K562 (cell line): ENCODE results near the gene NUFIP1.

Experiments
- CAMTA2 ChIP-seq: fragments of 250-450 bp; sonication (Bioruptor Pico); conservative IDR thresholded peaks from 2 replicates; pipeline ENCODE4 v1.5.1; 2022
- EP300 ChIP-seq: IDR thresholded peaks from 2 replicates; pipeline ENCODE4 v1.6.1; 2012; ENCODE audit warnings: low read length, improper control_type of control experiment
- POLR2A ChIP-seq: fragments of 450-650 bp; conservative IDR thresholded peaks from 2 replicates; pipeline ENCODE4 v1.6.1; 2016
- RAD21 ChIP-seq, 2 experiments: fragments of 250-450 bp in 1 of 2; fragments of 450-650 bp in 1 of 2; sonication (Bioruptor Pico) in 1 of 2; formaldehyde crosslinking in 1 of 2; IDR thresholded peaks in 1 of 2; conservative IDR thresholded peaks in 1 of 2; 2 replicates each; pipeline versions ENCODE4 v1.4.0 to v1.8.0; 2020 to 2022; ENCODE audit warnings: mild to moderate bottlenecking in 2 of 2, moderate library complexity in 1 of 2
- YY1 ChIP-seq, 3 experiments: IDR thresholded peaks; 2 replicates each; pipeline ENCODE4 v1.6.1; 2011; ENCODE audit warnings: low read length in 2 of 3, mild to moderate bottlenecking in 2 of 3, moderate library complexity in 2 of 3, borderline replicate concordance in 1 of 3, control low read depth in 1 of 3, low read depth in 1 of 3; ENCODE audit not compliant: insufficient read depth in 3 of 3, insufficient replicate concordance in 2 of 3, control insufficient read depth in 1 of 3, insufficient read length in 1 of 3; ENCODE audit errors: extremely low read depth in 1 of 3
- ZBTB1 ChIP-seq: sonication (generic); formaldehyde crosslinking; IDR thresholded peaks from 2 replicates; pipeline ENCODE4 v1.8.1; 2023; ENCODE audit warnings: missing genetic modification reagents, low read depth, mild to moderate bottlenecking, borderline replicate concordance
- TF ChIP-seq, protein P1 (sequence below), 3 experiments: IDR thresholded peaks in 2 of 3; conservative IDR thresholded peaks in 1 of 3; 2 replicates each; pipeline ENCODE4 v1.5.1; 2011 to 2012; ENCODE audit warnings: low read length in 3 of 3, mild to moderate bottlenecking in 3 of 3, control low read depth in 2 of 3, improper control_type of control experiment in 1 of 3, inconsistent platforms in 1 of 3, low read depth in 1 of 3, mixed read lengths in 1 of 3, moderate library complexity in 1 of 3; ENCODE audit not compliant: insufficient read depth in 2 of 3
- TF ChIP-seq, protein P2 (sequence below): fragments of 250-450 bp; sonication (Bioruptor Pico); IDR thresholded peaks from 2 replicates; pipeline ENCODE4 v1.8.0; 2021; ENCODE audit warnings: borderline replicate concordance, mild to moderate bottlenecking, moderate library complexity; ENCODE audit not compliant: poor library complexity, severe bottlenecking
- TF ChIP-seq, protein P3 (sequence below): sonication (generic); formaldehyde crosslinking; IDR thresholded peaks from 2 replicates; pipeline ENCODE4 v1.8.1; 2023; ENCODE audit warnings: mild to moderate bottlenecking, missing genetic modification reagents, moderate library complexity

DNA sequence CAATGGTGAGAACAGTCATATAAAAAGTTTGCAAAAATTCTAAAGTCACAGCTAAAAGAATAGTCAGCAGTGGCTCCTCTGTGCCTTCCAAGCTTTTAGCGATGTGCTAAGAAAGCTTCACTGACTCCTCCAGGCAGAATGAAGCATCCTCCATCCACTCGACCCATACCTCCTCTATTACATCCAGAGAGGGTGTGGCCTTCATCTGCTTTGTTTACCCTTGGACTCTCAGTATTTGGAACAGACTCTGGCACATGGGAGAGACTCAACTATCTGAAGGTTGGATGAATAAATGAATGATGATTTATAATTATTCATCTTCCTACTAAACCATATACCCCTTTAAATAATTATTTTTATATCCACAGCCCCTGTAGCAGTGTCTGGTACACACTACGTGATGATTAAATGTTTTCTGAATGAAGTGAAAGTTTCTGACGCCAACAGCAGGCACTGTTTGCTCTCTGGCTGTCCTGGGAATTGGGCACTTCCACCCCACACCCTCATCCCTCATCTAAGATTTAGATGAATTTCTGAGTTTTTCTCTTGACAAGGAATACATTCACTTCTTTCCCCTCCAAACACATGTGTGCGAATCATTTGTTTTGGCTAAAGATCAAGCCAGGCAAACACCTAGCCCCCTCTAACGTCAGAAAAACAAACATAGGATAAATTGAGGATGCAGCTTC lies 93.9 kb downstream of the NUFIP1 start:
- TF ChIP-seq YY1 (IDR thresholded peaks at IDR 0.05; ENCODE audit: borderline replicate concordance in 1 of 3, control insufficient read depth in 1 of 3, extremely low read depth in 1 of 3, insufficient read depth in 3 of 3, insufficient read length in 1 of 3, insufficient replicate concordance in 2 of 3, low read depth in 1 of 3, low read length in 2 of 3) (no peak), POLR2A (no peak), RAD21 (CRISPR knock-in tag; conservative IDR thresholded peaks at IDR 0.05 in 1 of 2, IDR thresholded peaks at IDR 0.05 in 1 of 2) (no peak), ZBTB1 (no peak), CAMTA2 (CRISPR knock-in tag) (no peak), EP300 (no peak)
- TF ChIP-seq, protein P1, sequence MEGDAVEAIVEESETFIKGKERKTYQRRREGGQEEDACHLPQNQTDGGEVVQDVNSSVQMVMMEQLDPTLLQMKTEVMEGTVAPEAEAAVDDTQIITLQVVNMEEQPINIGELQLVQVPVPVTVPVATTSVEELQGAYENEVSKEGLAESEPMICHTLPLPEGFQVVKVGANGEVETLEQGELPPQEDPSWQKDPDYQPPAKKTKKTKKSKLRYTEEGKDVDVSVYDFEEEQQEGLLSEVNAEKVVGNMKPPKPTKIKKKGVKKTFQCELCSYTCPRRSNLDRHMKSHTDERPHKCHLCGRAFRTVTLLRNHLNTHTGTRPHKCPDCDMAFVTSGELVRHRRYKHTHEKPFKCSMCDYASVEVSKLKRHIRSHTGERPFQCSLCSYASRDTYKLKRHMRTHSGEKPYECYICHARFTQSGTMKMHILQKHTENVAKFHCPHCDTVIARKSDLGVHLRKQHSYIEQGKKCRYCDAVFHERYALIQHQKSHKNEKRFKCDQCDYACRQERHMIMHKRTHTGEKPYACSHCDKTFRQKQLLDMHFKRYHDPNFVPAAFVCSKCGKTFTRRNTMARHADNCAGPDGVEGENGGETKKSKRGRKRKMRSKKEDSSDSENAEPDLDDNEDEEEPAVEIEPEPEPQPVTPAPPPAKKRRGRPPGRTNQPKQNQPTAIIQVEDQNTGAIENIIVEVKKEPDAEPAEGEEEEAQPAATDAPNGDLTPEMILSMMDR (IDR thresholded peaks at IDR 0.05 in 2 of 3, conservative IDR thresholded peaks at IDR 0.05 in 1 of 3; ENCODE audit: insufficient read depth in 2 of 3, low read depth in 1 of 3, low read length in 3 of 3): no peak
- TF ChIP-seq, protein P2, sequence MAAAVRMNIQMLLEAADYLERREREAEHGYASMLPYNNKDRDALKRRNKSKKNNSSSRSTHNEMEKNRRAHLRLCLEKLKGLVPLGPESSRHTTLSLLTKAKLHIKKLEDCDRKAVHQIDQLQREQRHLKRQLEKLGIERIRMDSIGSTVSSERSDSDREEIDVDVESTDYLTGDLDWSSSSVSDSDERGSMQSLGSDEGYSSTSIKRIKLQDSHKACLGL (CRISPR knock-in tag): no peak
- TF ChIP-seq, protein P3, sequence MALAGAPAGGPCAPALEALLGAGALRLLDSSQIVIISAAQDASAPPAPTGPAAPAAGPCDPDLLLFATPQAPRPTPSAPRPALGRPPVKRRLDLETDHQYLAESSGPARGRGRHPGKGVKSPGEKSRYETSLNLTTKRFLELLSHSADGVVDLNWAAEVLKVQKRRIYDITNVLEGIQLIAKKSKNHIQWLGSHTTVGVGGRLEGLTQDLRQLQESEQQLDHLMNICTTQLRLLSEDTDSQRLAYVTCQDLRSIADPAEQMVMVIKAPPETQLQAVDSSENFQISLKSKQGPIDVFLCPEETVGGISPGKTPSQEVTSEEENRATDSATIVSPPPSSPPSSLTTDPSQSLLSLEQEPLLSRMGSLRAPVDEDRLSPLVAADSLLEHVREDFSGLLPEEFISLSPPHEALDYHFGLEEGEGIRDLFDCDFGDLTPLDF (CRISPR knock-in tag): no peak
